Heart left ventricle (tissue), 16 donors: ENCODE results near the gene AAMP. TPM values are rescaled to one million over a fixed set of nuclear protein-coding genes. Genes with fewer than 3 reads are reported as not detected.

Experiments
- ATAC-seq, 4 donors: fragments of 200-7000 bp; cut with Tn5 transposase; one replicate each; pipeline ENCODE4 v1.9.1; 2020 to 2022; ENCODE audit warnings: moderate library complexity in 4 of 4, mild to moderate bottlenecking in 3 of 4, moderate number of reproducible peaks in 1 of 4
- DNase-seq, 5 donors: peaks; one replicate each; pipeline ENCODE4 v3.0.0-alpha.2; 2020
- H3K27ac ChIP-seq, 12 donors: fragments of 200-600 bp; sonication (generic) in 4 of 12; one replicate each; pipeline versions ENCODE4 v1.5.0 to v1.8.0; 2016 to 2022; ENCODE audit warnings: mild to moderate bottlenecking in 2 of 12
- H3K27me3 ChIP-seq, 9 donors: fragments of 200-600 bp; sonication (generic) in 2 of 9; one replicate each; pipeline versions ENCODE4 v1.5.1 to v1.8.0; 2016 to 2022; ENCODE audit warnings: mild to moderate bottlenecking in 3 of 9
- H3K36me3 ChIP-seq, 9 donors: fragments of 200-600 bp; sonication (generic) in 2 of 9; one replicate each; pipeline versions ENCODE4 v1.5.0 to v1.8.0; 2018 to 2022; ENCODE audit warnings: mild to moderate bottlenecking in 2 of 9
- H3K4me1 ChIP-seq, 12 donors: fragments of 200-600 bp; sonication (generic) in 4 of 12; one replicate each; pipeline versions ENCODE4 v1.5.0 to v1.8.0; 2016 to 2022; ENCODE audit warnings: mild to moderate bottlenecking in 3 of 12
- H3K4me3 ChIP-seq, 12 donors: fragments of 200-600 bp; sonication (generic) in 4 of 12; one replicate each; pipeline versions ENCODE4 v1.5.0 to v1.8.0; 2017 to 2022; ENCODE audit warnings: mild to moderate bottlenecking in 9 of 12, moderate library complexity in 4 of 12
- H3K9me3 ChIP-seq, 12 donors: fragments of 200-600 bp; sonication (generic) in 4 of 12; one replicate each; pipeline versions ENCODE4 v1.5.0 to v1.8.0; 2016 to 2022; ENCODE audit warnings: mild to moderate bottlenecking in 1 of 12
- POLR2A ChIP-seq, 2 donors: fragments of 450-650 bp; IDR thresholded peaks; one replicate each; pipeline ENCODE4 v1.6.1; 2017; ENCODE audit warnings: antibody characterized with exemption in 2 of 2, mild to moderate bottlenecking in 2 of 2, moderate library complexity in 2 of 2
- WGBS, 4 donors: extraction: QIAGEN DNeasy Blood & Tissue Kit in 2 of 4; methylation state at CpG; one replicate each; pipeline versions ENCODE4 v1.1.5 to v1.1.7; 2013 to 2018; 5-methylcytosine and 5-hydroxymethylcytosine counted together
- intact Hi-C, 10 donors: fragments of 100-400 bp; cut with DNase I; formaldehyde crosslinking; loops; one replicate each; pipeline versions ENCODE4 v1.11.1 to v1.14.2; 2022
- polyA plus RNA-seq, 2 donors: library from polyadenylated mRNA; stranded (reverse); fragments of 200-250 nt; gene quantifications; one replicate each; pipeline ENCODE4 v1.2.3, GENCODE V29; 2013
- total RNA-seq, 9 donors: library from RNA; depleted of rRNA in 2 of 9; stranded (reverse); fragments of >200 nt in 2 of 9; fragmentation: NEBNext Ultra II Directional in 3 of 9; extraction: Animal tissue kit (Norgen Biotek cat#: 25700) in 3 of 9; gene quantifications; one replicate each; pipeline versions ENCODE4 v1.1.0 to v1.2.4, GENCODE V29; 2016 to 2023
- TF ChIP-seq, protein P1 (sequence below), 12 donors: fragments of 200-600 bp; sonication (generic) in 4 of 12; IDR thresholded peaks; one replicate each; pipeline versions ENCODE4 v1.5.0 to v1.8.0; 2018 to 2022; ENCODE audit warnings: antibody characterized with exemption in 12 of 12, mild to moderate bottlenecking in 5 of 12
- donor health status: ischemic (EF 13 %, LVEDD 7.1; RV severe dilation, severe dysfunction).
- donor health status: healthy with polysubstance abuse.
- donor health status: DM: no; HTN: yes; CAD: no.
- donor health status: DM: no; HTN: no; CAD: no.
- donor health status: ischemic (EF 25% LVEDD 6.9; RV normal size, moderate dysfunction).
- donor health status: ischemic (EF 25% LVEDD 5.7; RV mildly dilated, moderate dysfunction).
- donor health status: healthy.
- donor health status: DM: yes; HTN: yes; CAD: no.
- donor health status: ischemic (EF 35%, LVEDD 5.7; RV mildly dilated, moderate dysfunction).
- donor health status: nonischemic (EF 11% LVEDD 7.7; RV severe dilation, severe dysfunction).
- donor health status: DM: yes; HTN: yes; CAD: no.
- donor health status: PGD.
- donor health status: ischemic (EF 29% LVEDD 5.4; RV normal size, mild dysfunction).
- donor health status: nonischemic (EF 23%, LVEDD 6.1; RV moderate dilation, normal function).

Gene AAMP
- total and polyA plus RNA-seq, 11 donors, result 51.6 to 150 (median 58.6) TPM

GRCh38 chr2:218236829-218237228 lies 33.1 kb downstream of the AAMP start:
- H3K36me3 ChIP-seq, result peaks cover 6 to 100% (median 98%) of the 10 kb centered on the region in 9 donors
- no peaks in the 10 kb centered on the region for H3K9me3 ChIP-seq
- H3K4me1 ChIP-seq, result peaks cover 0 to 22% (median 12%) of the 10 kb centered on the region in 12 donors
- no peak for TF ChIP-seq POLR2A (IDR thresholded peaks at IDR 0.05)
- ATAC-seq (no peak), DNase-seq (no peak)
- intact Hi-C loops, result no loop called here
- no peak overlapping the region for H3K4me3 ChIP-seq
- WGBS, 4 donors, result 89 to 96% (median 93%) methylated on average over 4 of the region's 4 CpGs
- no peaks in the 10 kb centered on the region for H3K27me3 ChIP-seq
- H3K27ac ChIP-seq, result no peak overlapping the region

GRCh38 chr2:218235017-218235416 lies 34.9 kb downstream of the AAMP start:
- TF ChIP-seq POLR2A (IDR thresholded peaks at IDR 0.05), result no peak
- TF ChIP-seq, protein P1, sequence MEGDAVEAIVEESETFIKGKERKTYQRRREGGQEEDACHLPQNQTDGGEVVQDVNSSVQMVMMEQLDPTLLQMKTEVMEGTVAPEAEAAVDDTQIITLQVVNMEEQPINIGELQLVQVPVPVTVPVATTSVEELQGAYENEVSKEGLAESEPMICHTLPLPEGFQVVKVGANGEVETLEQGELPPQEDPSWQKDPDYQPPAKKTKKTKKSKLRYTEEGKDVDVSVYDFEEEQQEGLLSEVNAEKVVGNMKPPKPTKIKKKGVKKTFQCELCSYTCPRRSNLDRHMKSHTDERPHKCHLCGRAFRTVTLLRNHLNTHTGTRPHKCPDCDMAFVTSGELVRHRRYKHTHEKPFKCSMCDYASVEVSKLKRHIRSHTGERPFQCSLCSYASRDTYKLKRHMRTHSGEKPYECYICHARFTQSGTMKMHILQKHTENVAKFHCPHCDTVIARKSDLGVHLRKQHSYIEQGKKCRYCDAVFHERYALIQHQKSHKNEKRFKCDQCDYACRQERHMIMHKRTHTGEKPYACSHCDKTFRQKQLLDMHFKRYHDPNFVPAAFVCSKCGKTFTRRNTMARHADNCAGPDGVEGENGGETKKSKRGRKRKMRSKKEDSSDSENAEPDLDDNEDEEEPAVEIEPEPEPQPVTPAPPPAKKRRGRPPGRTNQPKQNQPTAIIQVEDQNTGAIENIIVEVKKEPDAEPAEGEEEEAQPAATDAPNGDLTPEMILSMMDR (IDR thresholded peaks at IDR 0.05), result no peak
- intact Hi-C loops, result no loop called here
- no peak overlapping the region for H3K27ac ChIP-seq
- no peak for ATAC-seq
- H3K27me3 ChIP-seq, result no peaks in the 10 kb centered on the region
- 92 to 99% (median 99%) methylated on average over 2 of the region's 2 CpGs for WGBS, 4 donors
- DNase-seq, result no peak
- no peak overlapping the region for H3K4me3 ChIP-seq
- peaks cover 0 to 28% (median 11%) of the 10 kb centered on the region in 12 donors for H3K4me1 ChIP-seq
- no peaks in the 10 kb centered on the region for H3K9me3 ChIP-seq
- peaks cover 6 to 100% (median 98%) of the 10 kb centered on the region in 9 donors for H3K36me3 ChIP-seq

- intact Hi-C loops, result no loop called here
- ATAC-seq (no peak), DNase-seq (no peak)
- Histone ChIP-seq H3K4me3 (no peak overlapping the region), H3K4me1 (peaks cover 0 to 33% (median 16%) of the 10 kb centered on the region in 12 donors), H3K27me3 (no peaks in the 10 kb centered on the region), H3K9me3 (no peaks in the 10 kb centered on the region), H3K36me3 (peaks cover 3 to 100% (median 97%) of the 10 kb centered on the region in 9 donors), H3K27ac (no peak overlapping the region)
- TF ChIP-seq POLR2A (IDR thresholded peaks at IDR 0.05), result no peak
- TF ChIP-seq, protein P1 (IDR thresholded peaks at IDR 0.05), result no peak
- 61 to 63% (median 63%) methylated on average over 3 of the region's 3 CpGs for WGBS, 4 donors
These were observed 35.4 kb downstream of the AAMP start for GRCh38 chr2:218234521-218234920.

GRCh38 chr2:218233543-218233942 lies 36.4 kb downstream of the AAMP start:
- Histone ChIP-seq H3K36me3 (peaks cover 3 to 100% (median 95%) of the 10 kb centered on the region in 9 donors), H3K4me1 (peaks cover 6 to 43% (median 26%) of the 10 kb centered on the region in 12 donors), H3K4me3 (no peak overlapping the region), H3K9me3 (no peaks in the 10 kb centered on the region), H3K27me3 (no peaks in the 10 kb centered on the region), H3K27ac (no peak overlapping the region)
- TF ChIP-seq POLR2A (IDR thresholded peaks at IDR 0.05), result no peak
- TF ChIP-seq, protein P1 (IDR thresholded peaks at IDR 0.05), result no peak
- ATAC-seq (no peak), DNase-seq (no peak)
- intact Hi-C loops, result no loop called here
- 86 to 95% (median 92%) methylated on average over 4 of the region's 4 CpGs for WGBS, 4 donors

GRCh38 chr2:218230882-218231281 lies 39.1 kb downstream of the AAMP start:
- TF ChIP-seq POLR2A (IDR thresholded peaks at IDR 0.05), result no peak
- TF ChIP-seq, protein P1 (IDR thresholded peaks at IDR 0.05), result peak in 4 of 12 donors; percentile 13 to 42 (median 19)
- ATAC-seq (peak in 1 of 4 donors; percentile 41), DNase-seq (no peak)
- 0 to 8% (median 3%) methylated on average over 1 of the region's 1 CpG for WGBS, 4 donors
- intact Hi-C loops, result no loop called here
- Histone ChIP-seq H3K36me3 (peaks cover 3 to 100% (median 95%) of the 10 kb centered on the region in 9 donors), H3K4me3 (no peak overlapping the region), H3K4me1 (peaks cover 8 to 68% (median 31%) of the 10 kb centered on the region in 12 donors), H3K9me3 (no peaks in the 10 kb centered on the region), H3K27ac (peak overlapping the region in 2 of 12 donors; percentile 66 to 86), H3K27me3 (no peaks in the 10 kb centered on the region)
